Left kidney (tissue), 2 donors: ENCODE data around the gene ERICH6. TPM values are rescaled to one million over a fixed set of nuclear protein-coding genes. Genes with fewer than 3 reads are reported as not detected.
"Not testable (repeated sequence)": the region's sequence is repeated elsewhere in the genome, so short reads cannot be mapped to it uniquely, and the experiment has no call there.

ENCODE experiments used
- DNase-seq: peaks from one replicate; pipeline ENCODE4 v3.0.0-alpha.2; 2013
- polyA plus RNA-seq: library from polyadenylated mRNA; unstranded; fragments of 120-200 nt; gene quantifications from one replicate; pipeline ENCODE4 v1.2.1, GENCODE V29; 2013; ENCODE audit not compliant: insufficient read length

Gene ERICH6
- polyA plus RNA-seq, 1 donor, result 1.0 TPM

- no peak for DNase-seq
These were observed 21.4 kb downstream of the ERICH6 start for GRCh38 chr3:150682279-150682678.

GRCh38 chr3:150681057-150681456, 22.7 kb downstream of the ERICH6 start:
- no peak for DNase-seq

GRCh38 chr3:150680562-150680961, 23.2 kb downstream of the ERICH6 start:
- no peak for DNase-seq

- no peak for DNase-seq
These were observed 28.1 kb downstream of the ERICH6 start for GRCh38 chr3:150675587-150675986.

- DNase-seq, result no peak
These were observed 29.8 kb downstream of the ERICH6 start for GRCh38 chr3:150673966-150674365.

GRCh38 chr3:150666167-150666566, 37.6 kb downstream of the ERICH6 start:
- no peak for DNase-seq

GRCh38 chr3:150663461-150663860, 40.3 kb downstream of the ERICH6 start:
- DNase-seq, result no peak

GRCh38 chr3:150662410-150663200, 41.1 kb downstream of the ERICH6 start:
- DNase-seq, result no peak

- DNase-seq, result no peak
These were observed 47.4 kb downstream of the ERICH6 start for GRCh38 chr3:150656316-150656715.

GRCh38 chr3:150653110-150653561, 50.6 kb downstream of the ERICH6 start:
- no peak for DNase-seq

- DNase-seq, result no peak
These were observed 63.5 kb downstream of the ERICH6 start for GRCh38 chr3:150640256-150640655.

- no peak for DNase-seq
These were observed 64.5 kb downstream of the ERICH6 start for GRCh38 chr3:150639262-150639661.

GRCh38 chr3:150636258-150636657, 67.5 kb downstream of the ERICH6 start:
- DNase-seq, result no peak

GRCh38 chr3:150635526-150635925, 68.2 kb downstream of the ERICH6 start:
- no peak for DNase-seq

- DNase-seq, result no peak
These were observed 68.6 kb downstream of the ERICH6 start for GRCh38 chr3:150635076-150635475.

GRCh38 chr3:150631515-150632221, 72.1 kb downstream of the ERICH6 start:
- no peak for DNase-seq

GRCh38 chr3:150627557-150627956, 76.2 kb downstream of the ERICH6 start:
- no peak for DNase-seq

- DNase-seq, result no peak
These were observed 77.4 kb downstream of the ERICH6 start for GRCh38 chr3:150626148-150626930.

GRCh38 chr3:150623945-150624344, 79.8 kb downstream of the ERICH6 start:
- DNase-seq, result no peak

GRCh38 chr3:150622955-150623354, 80.8 kb downstream of the ERICH6 start:
- DNase-seq, result not testable (repeated sequence)

- DNase-seq, result no peak
These were observed 83.6 kb downstream of the ERICH6 start for GRCh38 chr3:150620002-150620689.
